HG02763 (cell line): ENCODE data around the gene ARHGAP26.

Source experiments
- ATAC-seq: cut with Tn5 transposase; IDR thresholded peaks from one replicate; pipeline ENCODE4 v1.9.1; 2021; ENCODE audit warnings: mild to moderate bottlenecking, moderate library complexity; ENCODE audit not compliant: unreplicated experiment

Gene ARHGAP26

GRCh38 chr5:143249851-143250250 lies 479.7 kb downstream of the ARHGAP26 start:
- ATAC-seq, result no peak

GRCh38 chr5:143251190-143251589 lies 481.0 kb downstream of the ARHGAP26 start:
- no peak for ATAC-seq

- no peak for ATAC-seq
Observed at GRCh38 chr5:143251946-143252345, 481.8 kb downstream of the ARHGAP26 start.

- no peak for ATAC-seq
Observed at GRCh38 chr5:143254819-143255218, 484.6 kb downstream of the ARHGAP26 start.

GRCh38 chr5:143258559-143259253 lies 488.5 kb downstream of the ARHGAP26 start:
- ATAC-seq, result no peak

- no peak for ATAC-seq
Observed at GRCh38 chr5:143259254-143259605, 489.1 kb downstream of the ARHGAP26 start.

GRCh38 chr5:143261748-143262392 lies 491.7 kb downstream of the ARHGAP26 start:
- no peak for ATAC-seq

GRCh38 chr5:143262393-143263174 lies 492.4 kb downstream of the ARHGAP26 start:
- ATAC-seq, result no peak

- ATAC-seq, result no peak
Observed at GRCh38 chr5:143263272-143263810, 493.2 kb downstream of the ARHGAP26 start.

GRCh38 chr5:143265995-143266394 lies 495.8 kb downstream of the ARHGAP26 start:
- ATAC-seq, result no peak

GRCh38 chr5:143267186-143267585 lies 497.0 kb downstream of the ARHGAP26 start:
- ATAC-seq, result no peak

GRCh38 chr5:143268388-143268787 lies 498.2 kb downstream of the ARHGAP26 start:
- ATAC-seq, result no peak

- no peak for ATAC-seq
Observed at GRCh38 chr5:143271431-143271830, 501.3 kb downstream of the ARHGAP26 start.

GRCh38 chr5:143274952-143275351 lies 504.8 kb downstream of the ARHGAP26 start:
- ATAC-seq, result no peak

- no peak for ATAC-seq
Observed at GRCh38 chr5:143275512-143276363, 505.6 kb downstream of the ARHGAP26 start.

- no peak for ATAC-seq
Observed at GRCh38 chr5:143277536-143277935, 507.4 kb downstream of the ARHGAP26 start.
